8988T (cell line): Measurements from ENCODE around the gene ATP10B.
"Not testable (repeated sequence)": the region's sequence is repeated elsewhere in the genome, so short reads cannot be mapped to it uniquely, and the experiment has no call there.

Experiments used
- DNase-seq: peaks from one replicate; pipeline ENCODE4 v3.0.0; 2011

Gene ATP10B, protein sequence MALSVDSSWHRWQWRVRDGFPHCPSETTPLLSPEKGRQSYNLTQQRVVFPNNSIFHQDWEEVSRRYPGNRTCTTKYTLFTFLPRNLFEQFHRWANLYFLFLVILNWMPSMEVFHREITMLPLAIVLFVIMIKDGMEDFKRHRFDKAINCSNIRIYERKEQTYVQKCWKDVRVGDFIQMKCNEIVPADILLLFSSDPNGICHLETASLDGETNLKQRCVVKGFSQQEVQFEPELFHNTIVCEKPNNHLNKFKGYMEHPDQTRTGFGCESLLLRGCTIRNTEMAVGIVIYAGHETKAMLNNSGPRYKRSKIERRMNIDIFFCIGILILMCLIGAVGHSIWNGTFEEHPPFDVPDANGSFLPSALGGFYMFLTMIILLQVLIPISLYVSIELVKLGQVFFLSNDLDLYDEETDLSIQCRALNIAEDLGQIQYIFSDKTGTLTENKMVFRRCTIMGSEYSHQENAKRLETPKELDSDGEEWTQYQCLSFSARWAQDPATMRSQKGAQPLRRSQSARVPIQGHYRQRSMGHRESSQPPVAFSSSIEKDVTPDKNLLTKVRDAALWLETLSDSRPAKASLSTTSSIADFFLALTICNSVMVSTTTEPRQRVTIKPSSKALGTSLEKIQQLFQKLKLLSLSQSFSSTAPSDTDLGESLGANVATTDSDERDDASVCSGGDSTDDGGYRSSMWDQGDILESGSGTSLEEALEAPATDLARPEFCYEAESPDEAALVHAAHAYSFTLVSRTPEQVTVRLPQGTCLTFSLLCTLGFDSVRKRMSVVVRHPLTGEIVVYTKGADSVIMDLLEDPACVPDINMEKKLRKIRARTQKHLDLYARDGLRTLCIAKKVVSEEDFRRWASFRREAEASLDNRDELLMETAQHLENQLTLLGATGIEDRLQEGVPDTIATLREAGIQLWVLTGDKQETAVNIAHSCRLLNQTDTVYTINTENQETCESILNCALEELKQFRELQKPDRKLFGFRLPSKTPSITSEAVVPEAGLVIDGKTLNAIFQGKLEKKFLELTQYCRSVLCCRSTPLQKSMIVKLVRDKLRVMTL (N-terminal part only)

DNA sequence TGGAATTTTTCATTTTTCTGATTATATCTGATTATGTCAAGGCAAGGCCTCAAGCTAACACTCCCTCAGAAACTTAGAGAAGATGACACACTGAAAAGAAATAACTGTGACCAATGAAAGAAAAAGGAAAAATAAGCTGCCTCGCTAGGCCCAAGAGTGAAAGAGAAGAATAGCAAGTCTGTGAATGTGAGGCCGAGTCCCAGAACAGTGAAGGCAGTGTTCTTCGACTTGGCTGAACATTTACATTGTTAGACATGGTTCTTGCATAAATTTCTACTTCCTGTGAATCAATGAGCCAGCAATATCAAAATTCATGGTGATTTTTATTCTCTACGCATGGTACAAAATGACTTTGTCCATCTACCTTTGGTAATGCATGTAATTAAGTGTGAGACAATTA is at the start of gene ATP10B:
Gene ATP10B (minus strand): TSS at position 163 of the 400 bp plus-strand sequence. CDS start 164,137 bp downstream, outside the sequence.
- DNase-seq = no peak

GRCh38 chr5:160901656-160902055 is 49.6 kb upstream of the ATP10B start:
- DNase-seq = no peak

- no peak for DNase-seq
These were observed 47.7 kb upstream of the ATP10B start for GRCh38 chr5:160899735-160900134.

DNA sequence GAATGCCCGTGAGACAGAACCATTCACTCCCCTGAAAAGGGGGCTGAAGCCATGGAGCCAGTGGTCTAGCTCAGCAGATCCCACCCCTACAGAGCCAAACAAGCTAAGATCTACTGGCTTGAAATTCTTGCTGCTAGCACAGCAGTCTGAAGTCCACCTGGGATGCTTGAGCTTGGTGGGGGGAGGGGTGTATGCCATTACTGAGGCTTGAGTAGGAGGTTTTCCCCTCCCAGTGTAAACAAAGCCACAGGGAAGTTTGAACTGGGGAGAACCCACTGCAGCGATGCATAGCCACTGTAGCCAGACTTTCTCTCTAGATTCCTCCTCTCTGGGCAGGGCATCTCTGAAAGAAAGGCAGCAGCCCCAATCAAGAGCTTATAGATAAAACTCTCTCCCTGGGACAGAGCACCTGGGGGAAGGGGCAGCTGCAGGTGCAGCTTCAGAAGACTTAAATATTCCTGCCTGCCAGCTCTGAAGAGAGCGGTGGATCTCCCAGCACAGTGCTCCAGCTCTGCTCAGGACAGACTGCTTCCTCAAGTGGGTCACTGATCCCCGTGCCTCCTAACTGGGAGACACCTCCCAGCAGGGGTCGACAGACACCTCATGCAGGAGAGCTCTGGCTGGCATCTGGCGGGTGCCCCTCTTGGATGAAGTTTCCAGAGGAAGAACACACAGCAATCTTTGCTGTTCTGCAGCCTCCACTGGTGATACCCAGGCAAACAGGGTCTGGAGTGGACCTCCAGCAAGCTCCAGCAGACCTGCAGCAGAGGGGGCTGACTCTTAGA is 41.4 kb upstream of the ATP10B start:
- DNase-seq = not testable (repeated sequence)

- DNase-seq = no peak
These were observed 35.8 kb upstream of the ATP10B start for GRCh38 chr5:160887780-160888179.

GRCh38 chr5:160873560-160874200 is 21.7 kb upstream of the ATP10B start:
- DNase-seq = not testable (repeated sequence)

GRCh38 chr5:160869989-160870521 is 18.0 kb upstream of the ATP10B start:
- DNase-seq = no peak

GRCh38 chr5:160867976-160868375 is 16.0 kb upstream of the ATP10B start:
- DNase-seq = no peak

DNA sequence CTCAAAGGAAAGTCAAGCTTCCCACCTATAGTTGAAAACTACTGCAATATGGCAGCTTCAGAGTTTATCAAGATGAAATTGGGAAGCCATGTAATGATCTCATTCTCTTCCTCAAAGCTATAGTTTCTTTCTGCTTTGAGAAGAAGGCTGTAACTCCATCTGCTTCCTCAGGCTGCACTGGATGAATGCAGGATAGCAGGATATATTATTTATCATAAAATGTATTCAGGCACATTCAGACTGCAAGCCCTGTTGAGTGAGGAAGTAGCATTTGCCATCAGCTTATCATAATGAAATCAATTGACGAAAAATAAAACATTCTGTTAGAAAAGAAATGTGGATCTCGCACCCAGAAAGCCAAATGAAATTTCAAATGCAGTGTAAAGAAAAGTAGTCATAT is 560 bp downstream of the ATP10B start:
- DNase-seq = no peak

- no peak for DNase-seq
These were observed 1.6 kb downstream of the ATP10B start for GRCh38 chr5:160850421-160850820.

DNA sequence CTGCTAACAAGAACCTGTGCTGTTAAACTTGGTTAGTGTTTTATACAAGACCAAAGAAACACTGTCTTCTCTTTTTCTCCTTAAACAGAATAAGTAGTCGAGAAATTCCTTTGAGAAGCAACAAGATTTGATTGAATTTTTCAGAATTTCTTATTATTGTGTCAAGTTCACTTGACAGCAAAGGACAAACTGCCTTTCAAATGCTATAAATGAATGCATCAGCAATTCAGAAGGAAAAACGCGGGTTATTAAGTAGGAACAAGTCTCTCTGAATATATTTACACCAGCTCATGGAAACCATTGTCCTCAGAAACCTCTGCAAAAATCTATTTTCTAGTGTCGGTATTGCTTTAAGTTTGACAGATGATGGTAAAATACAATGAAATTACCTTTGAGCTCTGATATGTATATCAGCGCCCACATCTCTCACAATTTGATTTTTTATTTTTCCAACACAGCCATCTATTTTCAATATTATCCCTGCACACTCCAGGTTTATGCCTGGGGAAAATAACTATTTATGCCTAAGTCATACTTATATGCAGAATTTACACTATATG is 4.4 kb downstream of the ATP10B start:
- no peak for DNase-seq

GRCh38 chr5:160846642-160847041 is 5.4 kb downstream of the ATP10B start:
- no peak for DNase-seq

GRCh38 chr5:160844177-160844576 is 7.8 kb downstream of the ATP10B start:
- DNase-seq = no peak

GRCh38 chr5:160843240-160843639 is 8.8 kb downstream of the ATP10B start:
- DNase-seq = no peak

DNA sequence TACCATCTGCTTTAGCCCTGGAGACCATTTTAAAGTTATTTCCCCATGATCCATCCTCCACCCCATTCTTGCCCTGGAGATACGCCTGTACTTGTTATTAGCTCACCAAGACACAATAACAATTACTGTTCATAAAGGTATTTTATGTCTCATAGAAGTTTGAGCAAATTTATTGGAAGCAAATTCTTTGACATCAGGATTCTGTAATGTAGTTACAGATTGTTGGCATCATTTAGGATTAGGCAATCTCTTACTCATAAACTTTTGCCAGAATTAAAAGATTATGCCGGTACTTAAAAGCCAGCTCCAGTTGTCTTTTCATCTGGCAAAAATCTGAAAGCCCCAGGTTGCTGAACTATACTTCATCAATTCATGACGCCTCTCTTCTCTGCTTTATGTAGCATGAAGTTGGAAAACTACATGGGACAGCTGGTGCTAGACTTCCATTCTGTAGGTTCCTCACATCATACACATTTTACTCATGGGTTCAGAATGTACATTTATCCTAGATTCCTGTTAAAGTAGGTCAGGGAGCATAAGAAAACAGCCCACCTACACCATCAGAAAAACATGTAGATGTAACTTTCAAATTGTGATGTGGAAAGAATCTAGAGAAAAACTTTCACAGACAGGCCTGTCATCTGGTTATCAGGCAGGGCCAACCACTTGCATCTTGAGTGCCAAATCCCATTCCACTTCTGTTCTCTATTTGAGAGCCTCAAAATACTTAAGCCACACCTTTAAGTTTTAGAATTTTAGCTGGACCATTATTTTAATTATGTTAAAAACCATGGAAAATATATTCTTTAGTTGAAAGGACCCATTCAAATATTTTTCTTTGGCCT is 14.0 kb downstream of the ATP10B start:
- DNase-seq = no peak

DNA sequence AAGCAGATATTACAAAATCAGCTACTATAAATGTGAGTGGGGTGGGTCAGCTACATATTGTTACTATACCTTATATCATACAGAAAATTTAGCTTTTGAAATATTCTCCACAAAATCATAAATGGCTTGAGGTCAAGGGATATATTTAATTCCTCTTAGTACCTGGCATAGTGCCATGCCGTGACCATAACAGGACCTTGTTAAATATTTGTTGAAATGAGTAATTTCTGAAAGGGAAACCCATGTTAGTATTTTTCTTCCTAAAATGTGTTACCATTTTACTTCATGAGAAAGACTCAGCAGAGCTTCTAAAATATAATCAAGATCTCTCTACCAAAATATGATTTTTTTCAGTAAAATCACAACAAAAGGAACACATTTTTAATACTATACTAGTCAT is 14.8 kb downstream of the ATP10B start:
- no peak for DNase-seq

- no peak for DNase-seq
These were observed 16.0 kb downstream of the ATP10B start for GRCh38 chr5:160835818-160836528.

GRCh38 chr5:160835376-160835775 is 16.6 kb downstream of the ATP10B start:
- no peak for DNase-seq

DNA sequence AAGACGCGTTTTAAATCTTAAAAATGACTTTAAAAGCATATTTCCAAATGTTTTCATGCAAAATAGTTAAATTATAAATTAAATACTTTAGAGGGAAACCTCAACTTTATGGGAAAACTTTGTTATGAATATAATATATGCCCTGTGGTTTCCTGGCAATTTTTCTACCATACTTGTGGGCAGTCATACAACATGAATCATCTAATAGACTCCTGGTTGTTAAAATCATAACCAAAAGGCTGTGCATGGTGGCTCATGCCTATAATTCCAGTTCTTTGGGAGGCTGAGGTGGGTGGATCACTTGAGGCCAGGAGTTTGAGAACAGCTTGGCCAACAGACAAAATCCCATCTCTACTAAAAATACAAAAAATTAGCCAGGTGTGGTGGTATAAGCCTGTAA is 18.2 kb downstream of the ATP10B start:
- no peak for DNase-seq

GRCh38 chr5:160831801-160832200 is 20.2 kb downstream of the ATP10B start:
- no peak for DNase-seq
